ENCODE data around the gene INSR. TPM values are rescaled to one million over a fixed set of nuclear protein-coding genes. Genes with fewer than 3 reads are reported as not detected.

Gene INSR
- total and polyA plus RNA-seq, 2 experiments from 2014 or later = 19.2 to 52.1 TPM

GRCh38 chr19:7072541-7072940 lies 221.7 kb downstream of the INSR start (continued):
- TF ChIP-seq ZNF462 (CRISPR knock-in tag; IDR thresholded peaks at IDR 0.05) (no peak), ETS1 (IDR thresholded peaks at IDR 0.05) (no peak)

GRCh38 chr19:7069904-7070226 lies 224.3 kb downstream of the INSR start:
- H3K36me3 ChIP-seq (ENCODE audit: insufficient read depth) = peaks cover 8% of the 10 kb centered on the region
- H3F3A ChIP-seq (replicated peaks; ENCODE audit: low read depth) = no peaks in the 10 kb centered on the region
- Mint-ChIP-seq H3K4me1 (no peaks in the 10 kb centered on the region; the same call in 2 of the 3 replicates), H3K36me3 (ENCODE audit: low read depth) (peaks cover 46% of the 10 kb centered on the region), H3K9me3 (peaks cover 40% of the 10 kb centered on the region), H3K27me3 (ENCODE audit: insufficient read depth, low read depth, poor library complexity) (peaks cover 15% of the 10 kb centered on the region), H3K27ac (no peak overlapping the region), H3K4me3 (peak overlapping the region; percentile 93)
- DNase-seq (ENCODE audit: low spot score) (no peak), ATAC-seq (no peak)
- peak overlapping the region; percentile 98 for H3K4me3 ChIP-seq
- peak overlapping the region; percentile 84 for H3K4me2 ChIP-seq
- TF ChIP-seq ETS1 (IDR thresholded peaks at IDR 0.05) (no peak), STAT1 (IDR thresholded peaks at IDR 0.05; ENCODE audit: unreplicated experiment) (no peak), EZH2 (IDR thresholded peaks at IDR 0.05; ENCODE audit: low read depth, unreplicated experiment) (no peak), REST (IDR thresholded peaks at IDR 0.05; ENCODE audit: unreplicated experiment) (no peak), CREB1 (CRISPR knock-in tag; IDR thresholded peaks at IDR 0.05; ENCODE audit: low read depth) (no peak), ZNF114 (CRISPR knock-in tag; IDR thresholded peaks at IDR 0.05) (no peak), NANOG (IDR thresholded peaks at IDR 0.05; ENCODE audit: borderline replicate concordance) (no peak), ZNF331 (CRISPR knock-in tag; IDR thresholded peaks at IDR 0.05; ENCODE audit: low read depth) (no peak), JUNB (IDR thresholded peaks at IDR 0.05; ENCODE audit: unreplicated experiment) (no peak), POLR2AphosphoS5 (IDR thresholded peaks at IDR 0.05; ENCODE audit: low read depth) (no peak)
- no peaks in the 10 kb centered on the region for H3K4me1 ChIP-seq (ENCODE audit: insufficient read depth)
- no peaks in the 10 kb centered on the region for H4K20me1 ChIP-seq (replicated peaks; ENCODE audit: insufficient read depth)
- H3K9me2 ChIP-seq (ENCODE audit: insufficient read depth) = no peaks in the 10 kb centered on the region
- H3K79me2 ChIP-seq (replicated peaks; ENCODE audit: insufficient read depth) = peaks cover 12% of the 10 kb centered on the region; the same call in 1 of the 2 replicates
- H2AFZ ChIP-seq = peak overlapping the region; percentile 99
- H3K27ac ChIP-seq (ENCODE audit: low read depth) = peak overlapping the region; percentile 88
- no peaks in the 10 kb centered on the region for H3K27me3 ChIP-seq (ENCODE audit: insufficient read depth)
